A549 (cell line): ENCODE results near the gene A2ML1. TPM values are rescaled to one million over a fixed set of nuclear protein-coding genes. Genes with fewer than 3 reads are reported as not detected.

Source experiments
- ATAC-seq, 2 experiments: fragments of 200-7000 bp in 1 of 2; fragments of >200 bp in 1 of 2; cut with Nextera tagmentation in 1 of 2; cut with Tn5 transposase in 1 of 2; 3 replicates each; pipeline versions ENCODE4 v1.8.0 to v1.9.1; 2018 to 2020; ENCODE audit warnings: mild to moderate bottlenecking in 1 of 2, moderate library complexity in 1 of 2
- CTCF ChIA-PET: fragments of 300-600 bp; sonication (Branson Sonifier 250); formaldehyde crosslinking; extraction: SDS; loops from one replicate; lab custom pipeline; 2021; ENCODE audit warnings: antibody characterized with exemption, inconsistent platforms; lab: Yijun Ruan, JAX
- POLR2A ChIA-PET: fragments of 350-600 bp; formaldehyde crosslinking; extraction: SDS; loops from one replicate; lab custom pipeline; 2021; ENCODE audit warnings: antibody characterized with exemption, inconsistent platforms; lab: Yijun Ruan, JAX
- DNase-seq, 2 experiments: peaks; one replicate each; pipeline versions ENCODE4 v3.0.0 to v3.0.0-alpha.2; 2011 to 2016; ENCODE audit warnings: low read depth in 1 of 2, low spot score in 1 of 2
- FAIRE-seq: peaks from 2 replicates; lab custom pipeline; 2011; peaks lifted over from hg19 to GRCh38; lab: Jason Lieb, UNC
- H3K27ac ChIP-seq, 2 experiments: fragments of >200 bp; sonication (Bioruptor Twin); formaldehyde crosslinking; 3 replicates each; pipeline ENCODE4 v1.5.1; 2016 to 2017
- H3K4me1 ChIP-seq: fragments of >200 bp; sonication (Bioruptor Twin); formaldehyde crosslinking; 3 replicates; pipeline ENCODE4 v1.6.1; 2016
- H3K4me2 ChIP-seq: fragments of >200 bp; sonication (Bioruptor Twin); formaldehyde crosslinking; 3 replicates; pipeline ENCODE4 v1.6.1; 2016
- H3K4me3 ChIP-seq: fragments of >200 bp; sonication (Bioruptor Twin); formaldehyde crosslinking; 3 replicates; pipeline ENCODE4 v1.5.1; 2016
- H3K9me3 ChIP-seq: fragments of >200 bp; sonication (Bioruptor Twin); formaldehyde crosslinking; 3 replicates; pipeline ENCODE4 v1.6.1; 2016
- CBX8 ChIP-seq: fragments of 200-600 bp; sonication (generic); IDR thresholded peaks from 2 replicates; pipeline ENCODE4 v1.6.1; 2016
- CEBPB ChIP-seq, 2 experiments: fragments of >200 bp in 1 of 2; sonication (Bioruptor Twin) in 1 of 2; formaldehyde crosslinking in 1 of 2; IDR thresholded peaks; 2 replicates each; pipeline ENCODE4 v1.6.1; 2012 to 2016
- CHD2 ChIP-seq: fragments of 150-350 bp; IDR thresholded peaks from 2 replicates; pipeline ENCODE4 v1.6.1; 2014; ENCODE audit warnings: low read length; ENCODE audit not compliant: partially characterized antibody
- EP300 ChIP-seq, 2 experiments: fragments of >200 bp; sonication (Bioruptor Twin); formaldehyde crosslinking; IDR thresholded peaks; 2 replicates in 1 of 2; 3 replicates in 1 of 2; pipeline ENCODE4 v1.6.1; 2016 to 2017
- FOSL2 ChIP-seq, 2 experiments: fragments of 450-650 bp in 1 of 2; fragments of >200 bp in 1 of 2; sonication (Bioruptor Twin) in 1 of 2; formaldehyde crosslinking; IDR thresholded peaks; 2 replicates each; pipeline versions ENCODE4 v1.5.0 to v1.6.1; 2016 to 2020; ENCODE audit warnings: mild to moderate bottlenecking in 1 of 2, moderate library complexity in 1 of 2
- FOXS1 ChIP-seq: fragments of 250-450 bp; sonication (Bioruptor Pico); IDR thresholded peaks from 2 replicates; pipeline ENCODE4 v1.5.0; 2020; ENCODE audit warnings: mild to moderate bottlenecking, moderate library complexity
- HOXA7 ChIP-seq: fragments of 250-450 bp; sonication (Bioruptor Pico); IDR thresholded peaks from 2 replicates; pipeline ENCODE4 v1.5.0; 2020; ENCODE audit warnings: mild to moderate bottlenecking, moderate library complexity
- HOXB13 ChIP-seq: fragments of 250-450 bp; sonication (Bioruptor Pico); IDR thresholded peaks from 2 replicates; pipeline ENCODE4 v1.5.0; 2020; ENCODE audit warnings: low read depth, mild to moderate bottlenecking, moderate library complexity
- HOXB5 ChIP-seq: fragments of 250-450 bp; sonication (Bioruptor Pico); IDR thresholded peaks from 2 replicates; pipeline ENCODE4 v1.5.0; 2020; ENCODE audit warnings: mild to moderate bottlenecking, moderate library complexity
- JUN ChIP-seq, 2 experiments: fragments of >200 bp; sonication (Bioruptor Twin); formaldehyde crosslinking; IDR thresholded peaks; 2 replicates in 1 of 2; 3 replicates in 1 of 2; pipeline ENCODE4 v1.6.1; 2016 to 2017
- NR3C1 ChIP-seq: fragments of >200 bp; sonication (Bioruptor Twin); formaldehyde crosslinking; IDR thresholded peaks from 3 replicates; pipeline ENCODE4 v1.6.1; 2017
- PHF8 ChIP-seq: fragments of 200-600 bp; sonication (generic); IDR thresholded peaks from 2 replicates; pipeline ENCODE4 v1.6.1; 2016; ENCODE audit warnings: low read depth, mild to moderate bottlenecking, antibody characterized with exemption, moderate library complexity, borderline replicate concordance
- RAD21 ChIP-seq, 2 experiments: fragments of >200 bp in 1 of 2; sonication (Bioruptor Twin) in 1 of 2; formaldehyde crosslinking in 1 of 2; IDR thresholded peaks in 1 of 2; conservative IDR thresholded peaks in 1 of 2; 2 replicates in 1 of 2; 3 replicates in 1 of 2; pipeline ENCODE4 v1.6.1; 2012 to 2018; ENCODE audit warnings: inconsistent platforms in 1 of 2
- RARB ChIP-seq: fragments of 250-450 bp; sonication (Bioruptor Pico); IDR thresholded peaks from 2 replicates; pipeline ENCODE4 v1.8.0; 2021; ENCODE audit warnings: mild to moderate bottlenecking, moderate library complexity
- SMC3 ChIP-seq: fragments of >200 bp; sonication (Bioruptor Twin); formaldehyde crosslinking; IDR thresholded peaks from 3 replicates; pipeline ENCODE4 v1.6.1; 2018; ENCODE audit warnings: inconsistent platforms
- SREBF2 ChIP-seq: fragments of 450-650 bp; IDR thresholded peaks from 2 replicates; pipeline ENCODE4 v1.6.1; 2014; ENCODE audit warnings: mild to moderate bottlenecking, moderate library complexity
- ZFP36 ChIP-seq: fragments of 450-650 bp; IDR thresholded peaks from 2 replicates; pipeline ENCODE4 v1.6.1; 2014; ENCODE audit warnings: borderline replicate concordance; ENCODE audit not compliant: partially characterized antibody
- ZNF302 ChIP-seq: fragments of 250-450 bp; sonication (Bioruptor Pico); IDR thresholded peaks from 2 replicates; pipeline ENCODE4 v1.9.0; 2021; ENCODE audit warnings: inconsistent platforms, mild to moderate bottlenecking, moderate library complexity
- WGBS: methylation state at CpG from one replicate; pipeline ENCODE4 v1.1.6; 2017; ENCODE audit errors: missing lambda C conversion rate; 5-methylcytosine and 5-hydroxymethylcytosine counted together
- polyA minus RNA-seq: library from RNA; depleted of rRNA, polyadenylated mRNA; stranded (reverse); fragments of >200 nt; gene quantifications from 2 replicates; pipeline ENCODE4 v1.2.3, GENCODE V29; 2011; rRNA and poly(A)+ RNA removed
- polyA plus RNA-seq, 4 experiments: library from polyadenylated mRNA; depleted of rRNA in 3 of 4; stranded (reverse); fragments of >200 nt; fragmentation: RNase III in 1 of 4; extraction: RNeasy Plus Mini Kit Qiagen cat#74134 plus additional on column Dnase treatment in 1 of 4; gene quantifications; 2 replicates in 3 of 4; 3 replicates in 1 of 4; pipeline ENCODE4 v1.2.3, GENCODE V29; 2011 to 2017
- TF ChIP-seq, protein P1 (sequence below): fragments of >200 bp; sonication (Bioruptor Twin); formaldehyde crosslinking; IDR thresholded peaks from 2 replicates; pipeline ENCODE4 v1.6.1; 2016
- TF ChIP-seq, protein P2 (sequence below): fragments of 250-450 bp; sonication (Bioruptor Pico); IDR thresholded peaks from 2 replicates; pipeline ENCODE4 v1.5.0; 2020; ENCODE audit warnings: low read depth, mild to moderate bottlenecking, moderate library complexity
- TF ChIP-seq, protein P3 (sequence below): IDR thresholded peaks from 2 replicates; pipeline ENCODE4 v1.6.1; 2012
- TF ChIP-seq, protein P4 (sequence below): fragments of 250-450 bp; sonication (Bioruptor Pico); IDR thresholded peaks from 2 replicates; pipeline ENCODE4 v1.5.0; 2021; ENCODE audit warnings: mild to moderate bottlenecking, moderate library complexity, borderline replicate concordance
- TF ChIP-seq, protein P5 (sequence below): fragments of 450-650 bp; IDR thresholded peaks from 2 replicates; pipeline ENCODE4 v1.6.1; 2014; ENCODE audit warnings: antibody characterized with exemption

The A2ML1 gene
- polyA plus RNA-seq (2011; rRNA removed) (not detected in 2 replicates), polyA plus RNA-seq (2017; fragmentation: RNase III; extraction: RNeasy Plus Mini Kit Qiagen cat#74134 plus additional on column Dnase treatment) (not detected in 3 replicates), polyA minus RNA-seq (not detected in 2 replicates)
- not detected in 2 replicates for polyA plus RNA-seq (2012; cell fraction: cytosol; rRNA removed)
- not detected in 2 replicates for polyA plus RNA-seq (2012; cell fraction: nucleus; rRNA removed)

DNA sequence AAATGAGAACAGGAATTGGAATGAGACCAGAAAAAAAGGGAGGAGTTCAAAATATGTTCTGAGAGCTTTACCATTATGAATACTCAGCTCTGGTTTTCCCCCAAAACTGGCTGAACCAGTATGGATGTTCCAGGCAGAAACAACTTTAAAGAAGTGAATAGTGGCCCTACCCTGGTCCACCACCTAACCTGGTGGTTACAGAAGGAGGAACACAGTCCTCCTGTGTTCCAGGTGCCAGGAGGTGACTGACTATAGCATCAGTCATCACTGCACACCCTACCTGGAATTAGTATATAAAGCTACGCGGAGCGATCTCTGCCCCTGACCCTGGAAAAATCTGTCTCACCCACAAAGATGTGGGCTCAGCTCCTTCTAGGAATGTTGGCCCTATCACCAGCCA is at the start of gene A2ML1:
Gene A2ML1, plus strand, starts transcription at position 324 of the 400 bp plus-strand sequence. Its CDS starts 31 bp downstream, at position 355.
- no peak for TF ChIP-seq HOXB5
- no peak for TF ChIP-seq JUN (IDR thresholded peaks at IDR 0.05)
- TF ChIP-seq NR3C1, result no peak
- no peak for TF ChIP-seq FOXS1 (CRISPR knock-in tag)
- TF ChIP-seq, protein P1, sequence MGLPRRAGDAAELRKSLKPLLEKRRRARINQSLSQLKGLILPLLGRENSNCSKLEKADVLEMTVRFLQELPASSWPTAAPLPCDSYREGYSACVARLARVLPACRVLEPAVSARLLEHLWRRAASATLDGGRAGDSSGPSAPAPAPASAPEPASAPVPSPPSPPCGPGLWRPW, result no peak
- TF ChIP-seq ZNF302 (CRISPR knock-in tag), result no peak
- no peak for TF ChIP-seq HOXB13 (CRISPR knock-in tag)
- TF ChIP-seq RARB (CRISPR knock-in tag), result no peak
- TF ChIP-seq FOSL2 (IDR thresholded peaks at IDR 0.05), result no peak
- TF ChIP-seq FOSL2 (CRISPR knock-in tag; IDR thresholded peaks at IDR 0.05), result no peak
- no peak for TF ChIP-seq CHD2
- TF ChIP-seq CBX8, result no peak
- TF ChIP-seq CEBPB (IDR thresholded peaks at IDR 0.05), result no peak
- TF ChIP-seq, protein P2, sequence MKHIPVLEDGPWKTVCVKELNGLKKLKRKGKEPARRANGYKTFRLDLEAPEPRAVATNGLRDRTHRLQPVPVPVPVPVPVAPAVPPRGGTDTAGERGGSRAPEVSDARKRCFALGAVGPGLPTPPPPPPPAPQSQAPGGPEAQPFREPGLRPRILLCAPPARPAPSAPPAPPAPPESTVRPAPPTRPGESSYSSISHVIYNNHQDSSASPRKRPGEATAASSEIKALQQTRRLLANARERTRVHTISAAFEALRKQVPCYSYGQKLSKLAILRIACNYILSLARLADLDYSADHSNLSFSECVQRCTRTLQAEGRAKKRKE, result no peak
- TF ChIP-seq ZFP36, result no peak
- TF ChIP-seq EP300 (IDR thresholded peaks at IDR 0.05), result no peak
- TF ChIP-seq, protein P3, sequence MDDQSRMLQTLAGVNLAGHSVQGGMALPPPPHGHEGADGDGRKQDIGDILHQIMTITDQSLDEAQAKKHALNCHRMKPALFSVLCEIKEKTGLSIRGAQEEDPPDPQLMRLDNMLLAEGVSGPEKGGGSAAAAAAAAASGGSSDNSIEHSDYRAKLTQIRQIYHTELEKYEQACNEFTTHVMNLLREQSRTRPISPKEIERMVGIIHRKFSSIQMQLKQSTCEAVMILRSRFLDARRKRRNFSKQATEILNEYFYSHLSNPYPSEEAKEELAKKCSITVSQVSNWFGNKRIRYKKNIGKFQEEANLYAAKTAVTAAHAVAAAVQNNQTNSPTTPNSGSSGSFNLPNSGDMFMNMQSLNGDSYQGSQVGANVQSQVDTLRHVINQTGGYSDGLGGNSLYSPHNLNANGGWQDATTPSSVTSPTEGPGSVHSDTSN, result no peak
- FAIRE-seq (no peak), ATAC-seq (no peak), DNase-seq (no peak)
- Histone ChIP-seq H3K4me1 (no peaks in the 10 kb centered on the region), H3K9me3 (peaks cover 13% of the 10 kb centered on the region; the same call in 2 of the 3 replicates), H3K27ac (no peak within 1 kb of the TSS), H3K4me2 (no peak within 1 kb of the TSS), H3K4me3 (no peak within 1 kb of the TSS)
- POLR2A ChIA-PET, result no interaction called here
- WGBS, result 97% methylated on average over 3 of the region's 3 CpGs
- CTCF ChIA-PET, result interaction anchor here (0.7 to 1.0 kb wide), 5 partner anchors 23 to 140 kb away, joined by 3 read pairs; no protein-coding TSS in a partner anchor

DNA sequence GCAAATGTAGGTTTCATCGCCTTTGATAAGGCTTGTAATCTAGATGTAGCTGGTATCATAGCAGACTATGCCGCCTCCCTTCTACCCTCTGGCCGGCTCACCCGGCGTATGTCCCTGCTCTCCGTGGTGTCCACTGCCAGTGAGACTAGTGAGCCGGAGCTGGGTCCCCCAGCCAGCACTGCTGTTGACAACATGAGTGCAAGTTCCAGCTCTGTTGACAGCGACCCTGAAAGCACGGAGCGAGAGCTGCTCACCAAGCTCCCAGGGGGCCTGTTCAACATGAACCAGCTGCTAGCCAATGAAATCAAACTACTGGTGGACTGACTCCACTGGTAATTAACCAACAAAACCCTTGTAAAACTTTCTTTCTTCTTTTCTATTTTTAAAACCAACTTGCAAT is 49.0 kb upstream of the A2ML1 start:
- DNase-seq (no peak), FAIRE-seq (no peak)
- CTCF ChIA-PET, result interaction anchor here (1.3 kb wide), 1 partner anchor 117 kb away, joined by 3 read pairs; no protein-coding TSS in a partner anchor
- H3K9me3 ChIP-seq, result no peaks in the 10 kb centered on the region
- TF ChIP-seq, protein P4, sequence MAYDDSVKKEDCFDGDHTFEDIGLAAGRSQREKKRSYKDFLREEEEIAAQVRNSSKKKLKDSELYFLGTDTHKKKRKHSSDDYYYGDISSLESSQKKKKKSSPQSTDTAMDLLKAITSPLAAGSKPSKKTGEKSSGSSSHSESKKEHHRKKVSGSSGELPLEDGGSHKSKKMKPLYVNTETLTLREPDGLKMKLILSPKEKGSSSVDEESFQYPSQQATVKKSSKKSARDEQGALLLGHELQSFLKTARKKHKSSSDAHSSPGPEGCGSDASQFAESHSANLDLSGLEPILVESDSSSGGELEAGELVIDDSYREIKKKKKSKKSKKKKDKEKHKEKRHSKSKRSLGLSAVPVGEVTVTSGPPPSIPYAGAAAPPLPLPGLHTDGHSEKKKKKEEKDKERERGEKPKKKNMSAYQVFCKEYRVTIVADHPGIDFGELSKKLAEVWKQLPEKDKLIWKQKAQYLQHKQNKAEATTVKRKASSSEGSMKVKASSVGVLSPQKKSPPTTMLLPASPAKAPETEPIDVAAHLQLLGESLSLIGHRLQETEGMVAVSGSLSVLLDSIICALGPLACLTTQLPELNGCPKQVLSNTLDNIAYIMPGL, result no peak
- TF ChIP-seq RAD21 (conservative IDR thresholded peaks at IDR 0.05 in 1 of 2, IDR thresholded peaks at IDR 0.05 in 1 of 2), result no peak
- TF ChIP-seq, protein P5, sequence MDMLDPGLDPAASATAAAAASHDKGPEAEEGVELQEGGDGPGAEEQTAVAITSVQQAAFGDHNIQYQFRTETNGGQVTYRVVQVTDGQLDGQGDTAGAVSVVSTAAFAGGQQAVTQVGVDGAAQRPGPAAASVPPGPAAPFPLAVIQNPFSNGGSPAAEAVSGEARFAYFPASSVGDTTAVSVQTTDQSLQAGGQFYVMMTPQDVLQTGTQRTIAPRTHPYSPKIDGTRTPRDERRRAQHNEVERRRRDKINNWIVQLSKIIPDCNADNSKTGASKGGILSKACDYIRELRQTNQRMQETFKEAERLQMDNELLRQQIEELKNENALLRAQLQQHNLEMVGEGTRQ, result no peak
- TF ChIP-seq SREBF2, result no peak
- TF ChIP-seq HOXA7 (CRISPR knock-in tag), result no peak
- TF ChIP-seq SMC3, result no peak
- no peak for TF ChIP-seq PHF8
- TF ChIP-seq, all 56 proteins: peak for 0
- Histone ChIP-seq H3K4me3 (no peak overlapping the region), H3K4me2 (no peak overlapping the region), H3K27ac (no peak overlapping the region), H3K4me1 (no peaks in the 10 kb centered on the region)
- POLR2A ChIA-PET, result no interaction called here
- ATAC-seq, result no peak
- WGBS, result 95% methylated on average over 10 of the region's 10 CpGs
